HG03469 (cell line): ENCODE data around the gene KMT2A.
"Not testable (repeated sequence)": the region's sequence is repeated elsewhere in the genome, so short reads cannot be mapped to it uniquely, and the experiment has no call there.

Experiments used
- ATAC-seq: cut with Tn5 transposase; IDR thresholded peaks from one replicate; pipeline ENCODE4 v1.9.1; 2021; ENCODE audit warnings: mild to moderate bottlenecking, moderate library complexity, moderate number of reproducible peaks; ENCODE audit not compliant: unreplicated experiment

Gene KMT2A

GRCh38 chr11:118531597-118532084 is 95.3 kb downstream of the KMT2A start:
- ATAC-seq: no peak

- ATAC-seq: no peak
These were observed 95.8 kb downstream of the KMT2A start for GRCh38 chr11:118532091-118532490.

- no peak for ATAC-seq
These were observed 96.8 kb downstream of the KMT2A start for GRCh38 chr11:118532852-118533768.

GRCh38 chr11:118533769-118534729 is 97.8 kb downstream of the KMT2A start:
- no peak for ATAC-seq

GRCh38 chr11:118535261-118535660 is 99.0 kb downstream of the KMT2A start:
- ATAC-seq: no peak

GRCh38 chr11:118536726-118537125 is 100.4 kb downstream of the KMT2A start:
- ATAC-seq: no peak

- no peak for ATAC-seq
These were observed 101.2 kb downstream of the KMT2A start for GRCh38 chr11:118537409-118537980.

GRCh38 chr11:118544010-118544646 is 107.8 kb downstream of the KMT2A start:
- no peak for ATAC-seq

- no peak for ATAC-seq
These were observed 108.3 kb downstream of the KMT2A start for GRCh38 chr11:118544647-118545010.

- no peak for ATAC-seq
These were observed 109.2 kb downstream of the KMT2A start for GRCh38 chr11:118545533-118545932.

GRCh38 chr11:118547132-118547531 is 110.8 kb downstream of the KMT2A start:
- ATAC-seq: no peak

- ATAC-seq: no peak
These were observed 116.0 kb downstream of the KMT2A start for GRCh38 chr11:118552341-118552740.

- ATAC-seq: no peak
These were observed 124.5 kb downstream of the KMT2A start for GRCh38 chr11:118560806-118561205.

GRCh38 chr11:118565051-118565450 is 128.8 kb downstream of the KMT2A start:
- no peak for ATAC-seq

- ATAC-seq: no peak
These were observed 133.4 kb downstream of the KMT2A start for GRCh38 chr11:118569670-118570069.

GRCh38 chr11:118570787-118571186 is 134.5 kb downstream of the KMT2A start:
- ATAC-seq: no peak

GRCh38 chr11:118571701-118572060 is 135.4 kb downstream of the KMT2A start:
- not testable (repeated sequence) for ATAC-seq

- peak; percentile 45 for ATAC-seq
These were observed 136.0 kb downstream of the KMT2A start, which contains the start of gene ARCN1 for GRCh38 chr11:118572061-118572980. Gene ARCN1 (plus strand): TSS chr11:118572409. CDS start chr11:118572548, 139 bp downstream.

- ATAC-seq: no peak
These were observed 136.8 kb downstream of the KMT2A start for GRCh38 chr11:118572981-118573550.
